Stimulated activated naive B cell treated with anti-CD40 and anti-IgM and Interleukin-4, amounts not matched to agents 10 μg/mL and 1 μg/mL and 100 μg/mL, for 72 hours (primary cell): ENCODE results near the gene TOP2A.

ENCODE experiments used
- ATAC-seq, 2 donors: fragments of 150-1000 bp; cut with Tn5 transposase; replicated peaks; 2 replicates each; pipeline ENCODE4 v1.10.0; 2021; ENCODE audit warnings: moderate library complexity in 1 of 2
- DNase-seq: peaks from one replicate; pipeline ENCODE4 v3.0.0; 2021
- H3K27ac Mint-ChIP-seq: one replicate; pipeline ENCODE4 v1.8.0; 2022; ENCODE audit warnings: mild to moderate bottlenecking, mixed read lengths
- H3K27me3 Mint-ChIP-seq, 2 donors: one replicate each; pipeline ENCODE4 v1.8.0; 2022; ENCODE audit warnings: mixed read lengths in 2 of 2
- H3K36me3 Mint-ChIP-seq, 2 donors: one replicate each; pipeline ENCODE4 v1.8.0; 2022; ENCODE audit warnings: mixed read lengths in 2 of 2, mild to moderate bottlenecking in 1 of 2
- H3K4me1 Mint-ChIP-seq, 2 donors: one replicate each; pipeline ENCODE4 v1.8.0; 2022; ENCODE audit warnings: mixed read lengths in 2 of 2, mild to moderate bottlenecking in 1 of 2
- H3K4me3 Mint-ChIP-seq, 2 donors: one replicate each; pipeline ENCODE4 v1.8.0; 2022; ENCODE audit warnings: mild to moderate bottlenecking in 2 of 2, mixed read lengths in 2 of 2, moderate library complexity in 1 of 2
- H3K9me3 Mint-ChIP-seq, 2 donors: one replicate each; pipeline ENCODE4 v1.8.0; 2022; ENCODE audit warnings: mixed read lengths in 2 of 2, mild to moderate bottlenecking in 1 of 2

TOP2A gene

GRCh38 chr17:40447148-40447644 is 29.5 kb upstream of the TOP2A start:
- Mint-ChIP-seq H3K9me3 (no peaks in the 10 kb centered on the region), H3K27me3 (no peaks in the 10 kb centered on the region), H3K36me3 (peaks cover under 1% of the 10 kb centered on the region in 2 donors), H3K27ac (no peak overlapping the region), H3K4me3 (no peak overlapping the region), H3K4me1 (peaks cover 35 to 61% of the 10 kb centered on the region in 2 donors)
- DNase-seq (no peak), ATAC-seq (no peak)

DNA sequence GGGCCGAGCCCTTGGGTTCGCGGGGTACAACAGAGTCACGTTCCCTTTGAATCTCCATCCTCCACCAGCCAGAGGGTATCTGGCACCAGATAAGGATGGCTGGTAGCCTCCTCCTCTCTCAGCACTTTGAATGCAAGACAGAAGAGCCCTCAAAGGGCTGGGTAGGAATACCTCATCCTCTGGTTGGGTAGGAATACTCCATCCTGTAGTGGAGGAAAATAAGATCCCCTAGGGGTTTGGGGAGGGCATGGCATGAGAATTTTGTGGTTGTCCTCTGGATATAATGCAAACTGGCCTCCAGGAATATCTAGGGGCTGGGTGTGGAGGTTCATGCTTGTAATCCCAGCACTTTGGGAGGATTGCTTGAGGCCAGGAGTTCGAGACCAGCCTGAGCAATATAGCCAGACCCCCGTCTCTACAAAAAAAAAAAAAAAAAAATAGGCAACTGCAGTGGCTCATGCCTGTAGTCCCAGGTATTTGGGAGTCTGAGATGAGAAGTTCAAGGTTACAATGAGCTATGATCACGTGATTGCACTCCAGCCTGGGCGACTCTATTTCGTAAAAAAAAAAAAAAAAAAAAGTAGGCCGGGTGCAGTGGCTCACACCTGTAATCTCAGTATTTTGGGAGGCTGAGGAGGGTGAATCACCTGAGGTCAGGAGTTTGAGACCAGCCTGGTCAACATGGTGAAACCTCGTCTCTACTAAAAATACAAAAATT is 28.2 kb upstream of the TOP2A start:
- DNase-seq (no peak), ATAC-seq (no peak)
- no peaks in the 10 kb centered on the region for H3K36me3 Mint-ChIP-seq
- no peak overlapping the region for H3K27ac Mint-ChIP-seq
- no peak overlapping the region for H3K4me3 Mint-ChIP-seq
- H3K4me1 Mint-ChIP-seq: peaks cover 35 to 63% of the 10 kb centered on the region in 2 donors
- no peaks in the 10 kb centered on the region for H3K27me3 Mint-ChIP-seq
- no peaks in the 10 kb centered on the region for H3K9me3 Mint-ChIP-seq

DNA sequence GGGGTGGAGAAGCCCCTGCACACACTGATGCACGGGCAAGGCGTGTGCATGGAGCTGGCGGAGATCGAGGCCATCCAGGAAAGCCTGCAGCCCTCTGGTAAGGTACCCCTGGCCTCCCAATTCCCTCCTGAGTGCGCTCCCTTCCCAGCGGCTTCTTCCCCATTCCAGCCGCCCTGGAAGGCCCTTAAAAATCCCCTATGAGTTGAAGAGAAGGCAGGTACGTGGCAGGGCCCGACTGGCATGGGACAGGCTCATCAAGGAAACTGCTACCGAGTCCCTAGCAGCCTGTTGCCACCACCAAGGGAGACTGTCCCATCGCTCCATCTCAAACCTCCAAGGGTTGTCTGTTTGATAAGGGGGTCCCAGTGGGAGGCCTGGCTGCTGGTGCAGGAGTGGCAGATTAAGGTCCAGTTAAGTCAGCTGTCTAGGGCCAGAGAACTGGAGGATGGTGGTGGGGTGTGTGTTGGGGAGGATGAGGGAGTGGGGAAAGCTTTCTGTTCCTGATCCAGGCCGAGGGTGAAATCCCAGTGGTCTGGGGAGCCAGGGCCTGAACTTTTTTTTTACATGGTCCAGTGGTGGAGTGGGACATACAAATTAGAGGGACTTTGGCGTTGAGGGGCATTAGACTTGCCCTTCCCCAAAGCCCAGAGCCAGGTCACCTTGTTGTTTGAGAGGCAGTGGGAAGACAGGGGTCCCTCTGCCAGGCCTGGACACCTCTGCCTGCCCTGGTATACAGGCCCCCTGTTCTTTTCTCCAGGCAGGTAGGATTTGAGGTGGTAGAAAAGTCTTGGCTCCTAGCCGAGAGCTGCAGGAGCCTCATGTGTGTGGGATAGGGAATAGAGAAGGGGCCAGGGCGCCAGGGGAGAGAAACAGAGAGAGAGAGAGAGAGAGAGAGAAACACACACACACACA is 26.5 kb upstream of the TOP2A start:
- no peaks in the 10 kb centered on the region for H3K27me3 Mint-ChIP-seq
- H3K9me3 Mint-ChIP-seq: no peaks in the 10 kb centered on the region
- peak overlapping the region; percentile 85 for H3K27ac Mint-ChIP-seq
- H3K4me3 Mint-ChIP-seq: peak overlapping the region; percentile 55 to 56
- peaks cover 34 to 59% of the 10 kb centered on the region in 2 donors for H3K4me1 Mint-ChIP-seq
- DNase-seq (no peak), ATAC-seq (peak in 1 of 2 donors; percentile 2)
- H3K36me3 Mint-ChIP-seq: no peaks in the 10 kb centered on the region

GRCh38 chr17:40443196-40443987 is 25.7 kb upstream of the TOP2A start, which contains the start of gene IGFBP4:
Gene IGFBP4 (plus strand): TSS chr17:40443450. CDS start chr17:40443736, 286 bp downstream.
- Mint-ChIP-seq H3K27ac (peak within 1 kb of the TSS; percentile 85), H3K4me3 (peak within 1 kb of the TSS; percentile 55 to 56), H3K27me3 (no peaks in the 10 kb centered on the region), H3K36me3 (no peaks in the 10 kb centered on the region), H3K4me1 (peaks cover 31 to 53% of the 10 kb centered on the region in 2 donors), H3K9me3 (no peaks in the 10 kb centered on the region)
- DNase-seq (peak; percentile 64), ATAC-seq (peak; percentile 83 to 86)

DNA sequence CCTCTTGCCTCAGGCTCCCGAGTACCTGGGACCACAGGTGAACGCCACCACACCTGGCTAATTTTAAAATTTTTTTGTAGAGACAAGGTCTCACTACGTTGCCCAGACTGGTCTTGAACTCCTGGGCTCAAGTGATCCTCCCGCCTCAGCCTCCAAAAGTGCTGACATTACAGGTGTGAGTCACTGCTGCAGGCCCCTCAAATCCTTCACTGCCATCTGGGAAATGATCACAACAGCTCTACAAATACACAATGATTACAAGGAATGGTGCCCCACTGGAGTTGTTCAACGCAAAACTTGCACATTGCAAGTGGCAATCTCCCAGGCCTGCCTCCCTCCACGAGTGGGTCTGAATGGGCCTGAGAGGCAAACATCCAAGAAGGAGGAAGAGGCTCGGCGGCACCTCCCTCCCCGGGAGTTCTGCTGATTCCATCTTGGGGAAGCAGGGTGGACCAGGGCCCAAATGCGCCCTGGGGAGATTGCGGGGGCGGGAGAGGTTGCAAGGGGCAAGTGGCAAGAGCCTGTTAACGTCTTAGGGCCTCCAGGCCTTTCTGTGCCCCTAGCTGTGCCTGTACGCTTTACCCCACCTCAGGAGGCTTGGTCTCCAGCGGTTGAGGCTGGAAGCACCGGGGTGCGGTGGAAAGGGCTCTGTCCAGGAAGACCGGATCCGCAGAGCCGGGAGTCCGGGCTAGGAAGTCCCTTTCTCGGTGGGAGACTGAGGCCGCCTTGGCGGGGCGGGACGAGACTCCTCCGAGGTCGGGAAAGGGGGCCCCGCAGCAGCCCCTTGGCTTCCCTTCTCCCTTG is 24.9 kb upstream of the TOP2A start:
- H3K4me3 Mint-ChIP-seq: peak overlapping the region; percentile 55 to 56
- H3K9me3 Mint-ChIP-seq: no peaks in the 10 kb centered on the region
- ATAC-seq: no peak
- DNase-seq: no peak
- no peaks in the 10 kb centered on the region for H3K36me3 Mint-ChIP-seq
- peak overlapping the region; percentile 68 for H3K27ac Mint-ChIP-seq
- H3K27me3 Mint-ChIP-seq: no peaks in the 10 kb centered on the region
- peaks cover 28 to 48% of the 10 kb centered on the region in 2 donors for H3K4me1 Mint-ChIP-seq

- DNase-seq (no peak), ATAC-seq (no peak)
- Mint-ChIP-seq H3K36me3 (no peaks in the 10 kb centered on the region), H3K4me1 (peaks cover 28 to 39% of the 10 kb centered on the region in 2 donors), H3K27ac (no peak overlapping the region), H3K4me3 (no peak overlapping the region), H3K9me3 (no peaks in the 10 kb centered on the region), H3K27me3 (no peaks in the 10 kb centered on the region)
These were observed 22.5 kb upstream of the TOP2A start for GRCh38 chr17:40440166-40440565.

GRCh38 chr17:40437095-40437732 is 19.5 kb upstream of the TOP2A start:
- H3K27me3 Mint-ChIP-seq: no peaks in the 10 kb centered on the region
- ATAC-seq: no peak
- no peak for DNase-seq
- no peaks in the 10 kb centered on the region for H3K9me3 Mint-ChIP-seq
- no peak overlapping the region for H3K4me3 Mint-ChIP-seq
- H3K27ac Mint-ChIP-seq: peak overlapping the region; percentile 42
- H3K4me1 Mint-ChIP-seq: peaks cover 12 to 16% of the 10 kb centered on the region in 2 donors
- H3K36me3 Mint-ChIP-seq: no peaks in the 10 kb centered on the region

DNA sequence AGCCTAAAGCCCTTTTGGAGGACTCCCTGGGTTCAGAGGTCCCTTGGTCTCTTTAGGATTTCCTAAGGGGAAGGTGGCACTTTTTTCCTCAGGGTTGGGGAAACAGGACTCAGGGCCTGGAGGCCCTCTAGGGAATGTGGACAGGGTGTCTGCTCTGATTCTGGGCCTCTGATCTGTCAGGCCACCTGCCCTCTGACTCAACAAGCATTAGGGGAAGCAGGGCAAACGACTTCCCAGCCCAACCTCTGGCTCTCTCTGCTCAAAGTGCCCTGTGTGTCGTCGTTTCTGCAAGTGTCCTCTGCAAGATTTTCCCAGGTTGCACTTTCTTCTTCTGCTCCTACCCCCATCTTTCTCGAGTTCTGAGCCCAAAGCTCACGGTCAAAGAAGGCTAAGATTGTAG is 18.9 kb upstream of the TOP2A start:
- no peak overlapping the region for H3K27ac Mint-ChIP-seq
- peaks cover 12 to 16% of the 10 kb centered on the region in 2 donors for H3K4me1 Mint-ChIP-seq
- no peaks in the 10 kb centered on the region for H3K9me3 Mint-ChIP-seq
- no peak overlapping the region for H3K4me3 Mint-ChIP-seq
- no peaks in the 10 kb centered on the region for H3K36me3 Mint-ChIP-seq
- ATAC-seq: no peak
- DNase-seq: no peak
- peaks cover 0 to 3% of the 10 kb centered on the region in 2 donors for H3K27me3 Mint-ChIP-seq

GRCh38 chr17:40433551-40434415 is 16.1 kb upstream of the TOP2A start:
- ATAC-seq (peak; percentile 45 to 63), DNase-seq (no peak)
- H3K4me3 Mint-ChIP-seq: no peak overlapping the region
- H3K27me3 Mint-ChIP-seq: peaks cover 0 to 4% of the 10 kb centered on the region in 2 donors
- no peaks in the 10 kb centered on the region for H3K9me3 Mint-ChIP-seq
- no peaks in the 10 kb centered on the region for H3K36me3 Mint-ChIP-seq
- no peak overlapping the region for H3K27ac Mint-ChIP-seq
- peaks cover 9 to 10% of the 10 kb centered on the region in 2 donors for H3K4me1 Mint-ChIP-seq

GRCh38 chr17:40432864-40433528 is 15.3 kb upstream of the TOP2A start:
- no peak overlapping the region for H3K27ac Mint-ChIP-seq
- H3K4me1 Mint-ChIP-seq: peaks cover 9 to 10% of the 10 kb centered on the region in 2 donors
- no peaks in the 10 kb centered on the region for H3K9me3 Mint-ChIP-seq
- no peak for ATAC-seq
- peaks cover 0 to 4% of the 10 kb centered on the region in 2 donors for H3K27me3 Mint-ChIP-seq
- no peak overlapping the region for H3K4me3 Mint-ChIP-seq
- no peak for DNase-seq
- no peaks in the 10 kb centered on the region for H3K36me3 Mint-ChIP-seq

DNA sequence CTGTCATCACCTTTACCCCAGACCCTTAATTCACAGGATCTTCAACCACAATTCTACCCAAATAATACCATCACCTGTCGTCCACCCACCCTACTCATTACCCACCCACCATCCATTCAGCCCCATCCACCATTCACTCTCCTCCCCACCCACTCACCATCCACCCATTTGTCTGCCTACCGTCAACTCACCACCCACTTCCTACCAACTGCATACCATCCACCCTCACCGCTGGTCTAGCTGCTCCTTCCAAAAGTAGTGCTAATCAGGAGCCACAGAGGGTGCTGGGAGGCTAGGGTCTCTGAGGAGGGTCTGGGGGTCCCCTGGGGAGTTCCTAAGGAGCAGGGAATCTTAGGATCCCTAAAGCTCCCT is 13.5 kb upstream of the TOP2A start:
- Mint-ChIP-seq H3K4me3 (no peak overlapping the region), H3K36me3 (no peaks in the 10 kb centered on the region), H3K9me3 (no peaks in the 10 kb centered on the region), H3K27ac (no peak overlapping the region), H3K4me1 (peaks cover 0 to 3% of the 10 kb centered on the region in 2 donors), H3K27me3 (peaks cover 0 to 4% of the 10 kb centered on the region in 2 donors)
- ATAC-seq: no peak
- DNase-seq: no peak
